K562 (cell line): ENCODE measurements around the gene MPI. TPM values are rescaled to one million over a fixed set of nuclear protein-coding genes. Genes with fewer than 3 reads are reported as not detected.
A peak's percentile ranks its signal among the peaks of the same experiment; 100 is the strongest.

ENCODE experiments used
- ATAC-seq: fragments of 200-7000 bp; cut with Tn5 transposase; 3 replicates; pipeline ENCODE4 v1.9.1; 2020; ENCODE audit warnings: moderate library complexity
- BruUV-seq: library from RNA; stranded (reverse); fragments of 400-500 nt; replicated peaks from 2 replicates; lab custom pipeline; 2021; lab: Mats Ljungman, UMichigan
- CTCF ChIA-PET: fragments of 300-600 bp; formaldehyde crosslinking; extraction: SDS; loops from one replicate; lab custom pipeline; 2021; ENCODE audit warnings: low intra/inter-chr PET ratio; lab: Yijun Ruan, JAX
- POLR2A ChIA-PET: fragments of 300-600, 350-650 bp; sonication (Branson Sonifier 250); formaldehyde crosslinking; extraction: SDS; loops from one replicate; lab custom pipeline; 2021; ENCODE audit warnings: antibody characterized with exemption, inconsistent platforms; lab: Yijun Ruan, JAX
- DNase-seq, 4 experiments: peaks; one replicate each; pipeline versions ENCODE4 v3.0.0 to v3.0.0-alpha.2; 2011 to 2018; ENCODE audit warnings: low spot score in 3 of 4, mixed read lengths in 3 of 4; ENCODE audit errors: extremely low read depth in 1 of 4
- FAIRE-seq: peaks from 2 replicates; lab custom pipeline; 2011; peaks lifted over from hg19 to GRCh38; lab: Jason Lieb, UNC
- H2AFZ ChIP-seq: 2 replicates; pipeline ENCODE4 v1.6.0; 2011; ENCODE audit warnings: low read depth, low read length, control low read depth, inconsistent platforms
- H3K27ac ChIP-seq: fragments of 200-600 bp; 3 replicates; pipeline ENCODE4 v1.8.0; 2011; ENCODE audit warnings: low read depth, mild to moderate bottlenecking, control low read depth, inconsistent platforms, low read length, moderate library complexity, mixed read lengths; ENCODE audit errors: extremely low read depth
- H3K27me3 ChIP-seq, 2 experiments: fragments of 300-600 bp in 1 of 2; 2 replicates in 1 of 2; 3 replicates in 1 of 2; pipeline versions ENCODE4 v1.6.0 to v1.8.0; 2011; ENCODE audit warnings: inconsistent platforms in 2 of 2, low read length in 2 of 2, mild to moderate bottlenecking in 1 of 2, mixed read lengths in 1 of 2, moderate library complexity in 1 of 2; ENCODE audit not compliant: control insufficient read depth in 2 of 2, insufficient read depth in 2 of 2
- H3K36me3 ChIP-seq: fragments of 300-600 bp; 3 replicates; pipeline ENCODE4 v1.8.0; 2011; ENCODE audit warnings: mild to moderate bottlenecking, low read length, inconsistent platforms; ENCODE audit not compliant: control insufficient read depth, insufficient read depth
- H3K4me1 ChIP-seq, 2 experiments: fragments of 200-600 bp in 1 of 2; replicated peaks in 1 of 2; 2 replicates in 1 of 2; 3 replicates in 1 of 2; pipeline versions ENCODE4 v1.5.1 to v1.8.0; 2011; ENCODE audit warnings: inconsistent platforms in 2 of 2, low read length in 2 of 2, mild to moderate bottlenecking in 1 of 2, mixed read lengths in 1 of 2, moderate library complexity in 1 of 2; ENCODE audit not compliant: control insufficient read depth in 2 of 2, insufficient read depth in 2 of 2
- H3K4me2 ChIP-seq: 2 replicates; pipeline ENCODE4 v1.6.1; 2011; ENCODE audit warnings: low read length, control low read depth, inconsistent platforms, mixed read lengths; ENCODE audit not compliant: insufficient read depth
- H3K4me3 ChIP-seq: fragments of 200-600 bp; sonication (generic), shearing (Covaris generic); 2 replicates; pipeline ENCODE4 v1.5.1; 2016; ENCODE audit warnings: control low read depth, inconsistent platforms
- H3K79me2 ChIP-seq: fragments of 200-600 bp; 3 replicates; pipeline ENCODE4 v1.8.0; 2011; ENCODE audit warnings: low read length, inconsistent platforms; ENCODE audit not compliant: control insufficient read depth, insufficient read depth
- H3K9ac ChIP-seq, 2 experiments: 2 replicates each; pipeline versions ENCODE4 v1.6.0 to v1.6.1; 2011; ENCODE audit warnings: low read depth in 2 of 2, low read length in 2 of 2, control low read depth in 1 of 2, inconsistent platforms in 1 of 2, mild to moderate bottlenecking in 1 of 2, mixed read lengths in 1 of 2; ENCODE audit not compliant: insufficient read depth in 1 of 2
- H3K9me1 ChIP-seq: one replicate; pipeline ENCODE4 v1.6.0; 2011; ENCODE audit warnings: inconsistent platforms, mild to moderate bottlenecking, low read length, moderate library complexity; ENCODE audit not compliant: control insufficient read depth, insufficient read depth
- H3K9me3 ChIP-seq: replicated peaks from 2 replicates; pipeline ENCODE4 v1.5.1; 2011; ENCODE audit warnings: low read depth, low read length, inconsistent platforms; ENCODE audit not compliant: control insufficient read depth, insufficient read depth
- H4K20me1 ChIP-seq: replicated peaks from 2 replicates; pipeline ENCODE4 v1.6.1; 2011; ENCODE audit warnings: low read length, inconsistent platforms, mixed read lengths; ENCODE audit not compliant: control insufficient read depth, insufficient read depth
- ADNP ChIP-seq: fragments of 200-800 bp; sonication (Bioruptor generic); IDR thresholded peaks from 2 replicates; pipeline ENCODE4 v1.6.1; 2016; ENCODE audit warnings: missing genetic modification characterization, missing compliant biosample characterization
- CCNT2 ChIP-seq: IDR thresholded peaks from 2 replicates; pipeline ENCODE4 v1.6.1; 2011; ENCODE audit warnings: borderline replicate concordance, low read depth, mild to moderate bottlenecking, moderate library complexity, mixed read lengths, low read length; ENCODE audit not compliant: insufficient read length; ENCODE audit errors: extremely low read depth
- DNMT1 ChIP-seq: fragments of 450-650 bp; IDR thresholded peaks from 2 replicates; pipeline ENCODE4 v1.6.1; 2016; ENCODE audit warnings: antibody characterized with exemption, mild to moderate bottlenecking
- ELF4 ChIP-seq: fragments of 450-650 bp; formaldehyde crosslinking; IDR thresholded peaks from 2 replicates; pipeline ENCODE4 v1.4.0; 2022; ENCODE audit warnings: missing genetic modification characterization
- FOXA3 ChIP-seq, 2 experiments: fragments of 450-650 bp in 1 of 2; sonication (generic) in 1 of 2; formaldehyde crosslinking; IDR thresholded peaks in 1 of 2; conservative IDR thresholded peaks in 1 of 2; 2 replicates each; pipeline versions ENCODE4 v1.4.0 to v1.8.0; 2020 to 2022; ENCODE audit warnings: mild to moderate bottlenecking in 2 of 2, missing genetic modification reagents in 1 of 2
- ID3 ChIP-seq, 2 experiments: fragments of 250-450 bp in 1 of 2; fragments of 450-650 bp in 1 of 2; sonication (Bioruptor Pico) in 1 of 2; IDR thresholded peaks; 2 replicates each; pipeline versions ENCODE4 v1.6.1 to v1.8.0; 2016 to 2021; ENCODE audit warnings: mild to moderate bottlenecking in 2 of 2, moderate library complexity in 2 of 2, missing compliant biosample characterization in 1 of 2, missing genetic modification characterization in 1 of 2
- KDM1A ChIP-seq, 2 experiments: fragments of 450-650 bp; IDR thresholded peaks; 2 replicates each; pipeline ENCODE4 v1.6.1; 2016; ENCODE audit warnings: mild to moderate bottlenecking in 2 of 2
- NFE2 ChIP-seq: IDR thresholded peaks from 2 replicates; pipeline ENCODE4 v1.6.1; 2014; ENCODE audit warnings: antibody characterized with exemption, low read depth
- SOX6 ChIP-seq: fragments of 450-650 bp; IDR thresholded peaks from 2 replicates; pipeline ENCODE4 v1.6.1; 2014; ENCODE audit warnings: mild to moderate bottlenecking
- STAT5B ChIP-seq: fragments of 250-450 bp; sonication (Bioruptor Pico); IDR thresholded peaks from 2 replicates; pipeline ENCODE4 v1.8.0; 2021; ENCODE audit warnings: mild to moderate bottlenecking, inconsistent platforms
- VEZF1 ChIP-seq: fragments of 200-800 bp; sonication (Bioruptor generic); IDR thresholded peaks from 2 replicates; pipeline ENCODE4 v1.6.1; 2017; ENCODE audit warnings: missing genetic modification characterization, missing compliant biosample characterization
- ZNF140 ChIP-seq: fragments of 250-450 bp; sonication (Bioruptor Pico); IDR thresholded peaks from 2 replicates; pipeline ENCODE4 v1.8.0; 2021; ENCODE audit warnings: moderate library complexity, mild to moderate bottlenecking, inconsistent platforms
- ZNF143 ChIP-seq: sonication (generic); formaldehyde crosslinking; IDR thresholded peaks from 2 replicates; pipeline ENCODE4 v1.9.0; 2022; ENCODE audit warnings: mild to moderate bottlenecking, missing genetic modification reagents
- ZNF224 ChIP-seq: sonication (generic); formaldehyde crosslinking; IDR thresholded peaks from 2 replicates; pipeline ENCODE4 v1.8.0; 2022; ENCODE audit warnings: mild to moderate bottlenecking, missing genetic modification reagents
- ZNF395 ChIP-seq: fragments of 200-800 bp; sonication (Bioruptor generic); IDR thresholded peaks from 2 replicates; pipeline ENCODE4 v1.6.1; 2017; ENCODE audit warnings: missing genetic modification characterization, missing compliant biosample characterization
- WGBS: fragments of 100-300 bp; shearing (Covaris generic); methylation state at CpG from one replicate; pipeline ENCODE4 v1.1.6; 2016; ENCODE audit warnings: low coverage, mixed read lengths; ENCODE audit not compliant: insufficient coverage; ENCODE audit errors: missing lambda C conversion rate; 5-methylcytosine and 5-hydroxymethylcytosine counted together
- in situ Hi-C: fragments of 300-500 bp; cut with MboI; formaldehyde crosslinking; loops from 4 replicates; pipeline ENCODE4 v1.15.0; 2018; ENCODE audit warnings: inconsistent platforms, mixed read lengths
- intact Hi-C: fragments of 100-400 bp; cut with micrococcal nuclease; formaldehyde crosslinking; loops from 2 replicates; pipeline ENCODE4 v1.14.2; 2022
- polyA plus RNA-seq, 8 experiments: library from polyadenylated mRNA; depleted of rRNA in 4 of 8; stranded (reverse) in 5 of 8; unstranded in 3 of 8; fragments of >200 nt; fragmentation: Nextera tagmentation in 2 of 8; fragmentation: Illumina TruSeq in 1 of 8; extraction: Ambion mirVana in 2 of 8; extraction: Trizol in 1 of 8; gene quantifications; 2 replicates each; pipeline versions ENCODE4 v1.2.1 to v1.2.3, GENCODE V29; 2011 to 2014; ENCODE audit warnings: inconsistent platforms in 1 of 8, missing spikeins in 1 of 8
- total RNA-seq, 7 experiments: library from RNA; depleted of rRNA in 6 of 7; stranded (reverse); fragments of >200 nt in 6 of 7; fragmentation: Illumina TruSeq in 2 of 7; extraction: Trizol in 2 of 7; gene quantifications; 2 replicates each; pipeline versions ENCODE4 v1.2.1 to v1.2.3, GENCODE V29; 2011 to 2021; ENCODE audit warnings: low replicate concordance in 1 of 7
- TF ChIP-seq, protein P1 (sequence below): fragments of 250-450 bp; sonication (Bioruptor Pico); IDR thresholded peaks from 2 replicates; pipeline ENCODE4 v1.8.0; 2021; ENCODE audit warnings: moderate library complexity, mild to moderate bottlenecking, inconsistent platforms

Gene MPI
- total and polyA plus RNA-seq, 9 of the 15 experiments (the other 6 are each of a cell fraction or from before 2014, with no cell fraction given), result 30.7 to 105 (median 40.5) TPM

DNA sequence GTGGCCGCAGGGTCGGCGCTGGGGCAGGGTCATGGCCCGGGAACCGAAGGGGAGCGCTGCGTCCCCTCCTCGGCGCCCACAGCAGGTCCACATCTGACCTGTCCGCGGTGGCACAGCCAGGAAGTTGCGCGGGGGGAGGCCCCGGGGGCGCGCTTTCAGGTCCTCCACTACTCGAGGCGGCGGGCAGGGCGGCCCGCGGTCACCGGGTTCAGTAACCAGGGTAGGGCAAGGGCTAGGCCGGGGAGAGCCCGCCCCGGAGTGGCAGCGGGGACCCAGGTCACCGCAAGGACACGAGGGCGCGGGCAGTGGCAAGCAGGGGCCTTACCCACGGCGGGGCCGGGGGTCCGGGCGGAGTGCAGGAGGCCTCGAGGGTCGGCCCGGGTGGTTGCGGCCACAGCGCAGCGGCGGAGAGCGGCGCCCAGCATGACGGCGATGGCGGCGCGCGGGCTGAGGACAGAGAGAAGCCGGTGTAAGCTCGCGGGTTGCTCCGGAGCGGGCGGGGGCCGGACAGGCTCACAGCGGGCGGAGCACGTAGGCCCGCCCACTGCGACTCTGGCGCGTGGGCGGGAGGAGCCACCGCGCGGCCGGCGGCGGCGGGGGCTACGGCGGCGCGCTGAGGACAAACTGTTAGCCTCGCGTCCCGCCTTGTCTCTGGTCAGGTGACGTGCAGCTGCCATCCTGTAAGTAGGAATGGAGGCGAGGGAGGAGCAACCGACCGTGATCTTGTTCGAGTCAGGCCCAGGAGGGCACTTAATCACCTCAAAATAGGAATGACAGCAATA, 47.9 kb downstream of the MPI start, which contains the start of gene COX5A:
TSS of gene COX5A (minus strand) at position 484 of the 782 bp plus-strand sequence. CDS start at position 425, 59 bp downstream.
- H3K36me3 ChIP-seq, result peaks cover 34% of the 10 kb centered on the region; the same call in 2 of the 3 replicates
- H3K4me1 ChIP-seq, result peaks cover 19 to 29% of the 10 kb centered on the region in 2 experiments
- ChIA-PET POLR2A (interaction anchor here (0.5 to 1.3 kb wide), 13 partner anchors 10 to 276 kb away, joined by 3 to 6 read pairs (median 4); partner anchors contain the start of gene FAM219B), CTCF (no interaction called here)
- H3K27ac ChIP-seq, result peak within 1 kb of the TSS; percentile 98
- peaks cover 51% of the 10 kb centered on the region for H3K79me2 ChIP-seq
- H3K9me3 ChIP-seq, result no peaks in the 10 kb centered on the region
- no TSS peak for BruUV-seq
- H3K9ac ChIP-seq, result peak within 1 kb of the TSS; percentile 97 to 98
- peak within 1 kb of the TSS; percentile 87 for H3K4me2 ChIP-seq
- H3K9me1 ChIP-seq, result no peaks in the 10 kb centered on the region
- peak; percentile 88 for FAIRE-seq
- H3K4me3 ChIP-seq, result peak within 1 kb of the TSS; percentile 99
- in situ Hi-C loops, result no loop called here
- H4K20me1 ChIP-seq, result peaks cover 9% of the 10 kb centered on the region
- peak within 1 kb of the TSS; percentile 98 for H2AFZ ChIP-seq
- DNase-seq, result peak; percentile 90 to 97 (median 92)
- peak; percentile 95 for ATAC-seq
- intact Hi-C loops, result no loop called here
- H3K27me3 ChIP-seq, result no peaks in the 10 kb centered on the region
- 1% methylated on average over 60 of the region's 85 CpGs for WGBS
- peak; percentile 92 for TF ChIP-seq ZNF395 (CRISPR knock-in tag)
- TF ChIP-seq KDM1A (IDR thresholded peaks at IDR 0.05), result no peak
- TF ChIP-seq ZNF143, result 0 out of 2 replicates have a peak, but pooled peaks have one; percentile 28
- no peak for TF ChIP-seq ZNF140
- TF ChIP-seq CCNT2, result peak; percentile 97
- TF ChIP-seq ID3 (CRISPR knock-in tag; IDR thresholded peaks at IDR 0.05), result no peak
- TF ChIP-seq ID3 (tag; IDR thresholded peaks at IDR 0.05), result no peak
- TF ChIP-seq DNMT1, result no peak
- TF ChIP-seq ZNF224 (CRISPR knock-in tag), result no peak
- TF ChIP-seq FOXA3 (CRISPR knock-in tag; conservative IDR thresholded peaks at IDR 0.05 in 1 of 2, IDR thresholded peaks at IDR 0.05 in 1 of 2), result no peak
- no peak for TF ChIP-seq ADNP
- TF ChIP-seq VEZF1 (CRISPR knock-in tag), result peak; percentile 99
- no peak for TF ChIP-seq NFE2
- peak; percentile 62; the same call in 1 of the 2 replicates for TF ChIP-seq SOX6
- TF ChIP-seq, protein P1, sequence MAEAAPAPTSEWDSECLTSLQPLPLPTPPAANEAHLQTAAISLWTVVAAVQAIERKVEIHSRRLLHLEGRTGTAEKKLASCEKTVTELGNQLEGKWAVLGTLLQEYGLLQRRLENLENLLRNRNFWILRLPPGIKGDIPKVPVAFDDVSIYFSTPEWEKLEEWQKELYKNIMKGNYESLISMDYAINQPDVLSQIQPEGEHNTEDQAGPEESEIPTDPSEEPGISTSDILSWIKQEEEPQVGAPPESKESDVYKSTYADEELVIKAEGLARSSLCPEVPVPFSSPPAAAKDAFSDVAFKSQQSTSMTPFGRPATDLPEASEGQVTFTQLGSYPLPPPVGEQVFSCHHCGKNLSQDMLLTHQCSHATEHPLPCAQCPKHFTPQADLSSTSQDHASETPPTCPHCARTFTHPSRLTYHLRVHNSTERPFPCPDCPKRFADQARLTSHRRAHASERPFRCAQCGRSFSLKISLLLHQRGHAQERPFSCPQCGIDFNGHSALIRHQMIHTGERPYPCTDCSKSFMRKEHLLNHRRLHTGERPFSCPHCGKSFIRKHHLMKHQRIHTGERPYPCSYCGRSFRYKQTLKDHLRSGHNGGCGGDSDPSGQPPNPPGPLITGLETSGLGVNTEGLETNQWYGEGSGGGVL, result no peak
- TF ChIP-seq ELF4 (CRISPR knock-in tag), result no peak
- no peak for TF ChIP-seq STAT5B (CRISPR knock-in tag)
